ENCODE data around the gene CACNA1E. TPM values are rescaled to one million over a fixed set of nuclear protein-coding genes. Genes with fewer than 3 reads are reported as not detected.

The CACNA1E gene
- total RNA-seq, 1 experiment from 2014 or later: 0.46 TPM

DNA sequence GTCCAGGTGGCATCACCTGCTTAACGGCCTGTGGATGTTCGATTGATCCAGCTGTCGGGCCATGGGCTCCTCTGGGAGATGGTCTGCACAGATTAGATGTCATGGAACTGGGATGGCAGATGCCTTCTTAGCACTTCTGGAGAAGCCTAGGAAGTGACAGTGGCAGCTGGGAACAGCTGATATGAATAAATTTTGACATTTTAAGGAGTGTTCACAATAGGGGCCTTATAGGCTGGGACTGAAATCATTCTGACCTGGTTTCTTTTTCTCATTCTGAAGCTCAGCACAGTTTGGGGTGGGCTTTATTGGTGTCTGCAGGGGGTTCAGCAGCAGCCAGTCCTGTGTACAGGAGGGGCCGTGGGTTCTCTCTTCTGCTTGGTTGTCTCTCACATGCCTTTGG lies 175.3 kb downstream of the CACNA1E start:
- Histone ChIP-seq H2BK15ac (ENCODE audit: low read depth, low read length) (no peak overlapping the region), H3K9ac (ENCODE audit: extremely low read depth, insufficient read length, low read length) (no peak overlapping the region), H3K4ac (ENCODE audit: low read depth, low read length) (no peak overlapping the region), H3K23ac (ENCODE audit: insufficient read length, low read depth, low read length) (no peak overlapping the region), H4K8ac (replicated peaks; ENCODE audit: insufficient read length, low read depth, low read length) (no peak overlapping the region), H4K5ac (ENCODE audit: insufficient read length, low read depth, low read length) (no peak overlapping the region), H3K9me3 (ENCODE audit: control insufficient read depth, low read depth, low read length) (no peaks in the 10 kb centered on the region), H3K79me1 (ENCODE audit: insufficient read depth, low read depth, low read length, poor library complexity, severe bottlenecking) (no peaks in the 10 kb centered on the region), H4K20me1 (ENCODE audit: control insufficient read depth, insufficient read depth, insufficient read length) (no peaks in the 10 kb centered on the region), H3K4me2 (ENCODE audit: insufficient read depth, insufficient read length, low read length) (no peak overlapping the region), H3K79me2 (ENCODE audit: insufficient read depth, low read length) (no peaks in the 10 kb centered on the region), H2AK5ac (ENCODE audit: insufficient read length, low read length) (no peak overlapping the region), H2BK20ac (ENCODE audit: low read depth, low read length, poor library complexity, severe bottlenecking) (no peak overlapping the region), H2AFZ (ENCODE audit: low read length) (no peak overlapping the region), H3K27me3 (ENCODE audit: insufficient read depth, low read length) (no peaks in the 10 kb centered on the region), H4K91ac (ENCODE audit: insufficient read length, low read depth, low read length) (no peak overlapping the region), H2BK12ac (ENCODE audit: insufficient read length, low read depth, low read length) (no peak overlapping the region), H3K14ac (ENCODE audit: insufficient read depth, low read length) (no peak overlapping the region), H3K56ac (ENCODE audit: insufficient read length, low read depth, low read length) (no peak overlapping the region), H2BK120ac (ENCODE audit: low read depth, low read length, poor library complexity, severe bottlenecking) (no peak overlapping the region), H2BK5ac (ENCODE audit: insufficient read length, low read length) (no peak overlapping the region), H3K4me1 (ENCODE audit: insufficient read depth, low read length) (no peaks in the 10 kb centered on the region; the same call in 1 of the 2 replicates), H3K18ac (ENCODE audit: insufficient read length, low read depth, low read length) (no peak overlapping the region), H3K23me2 (ENCODE audit: insufficient read length, low read depth, low read length, poor library complexity, severe bottlenecking) (no peaks in the 10 kb centered on the region), H3K27ac (ENCODE audit: insufficient read length, low read depth, low read length) (no peak overlapping the region), H3T11ph (ENCODE audit: low read length) (no peak overlapping the region)
- H3K4me3 Mint-ChIP-seq: no peak overlapping the region
- no peak overlapping the region for H3K27ac Mint-ChIP-seq
- peaks cover 14 to 16% of the 10 kb centered on the region in 2 experiments for H3K4me1 Mint-ChIP-seq
- TF ChIP-seq, protein P1, sequence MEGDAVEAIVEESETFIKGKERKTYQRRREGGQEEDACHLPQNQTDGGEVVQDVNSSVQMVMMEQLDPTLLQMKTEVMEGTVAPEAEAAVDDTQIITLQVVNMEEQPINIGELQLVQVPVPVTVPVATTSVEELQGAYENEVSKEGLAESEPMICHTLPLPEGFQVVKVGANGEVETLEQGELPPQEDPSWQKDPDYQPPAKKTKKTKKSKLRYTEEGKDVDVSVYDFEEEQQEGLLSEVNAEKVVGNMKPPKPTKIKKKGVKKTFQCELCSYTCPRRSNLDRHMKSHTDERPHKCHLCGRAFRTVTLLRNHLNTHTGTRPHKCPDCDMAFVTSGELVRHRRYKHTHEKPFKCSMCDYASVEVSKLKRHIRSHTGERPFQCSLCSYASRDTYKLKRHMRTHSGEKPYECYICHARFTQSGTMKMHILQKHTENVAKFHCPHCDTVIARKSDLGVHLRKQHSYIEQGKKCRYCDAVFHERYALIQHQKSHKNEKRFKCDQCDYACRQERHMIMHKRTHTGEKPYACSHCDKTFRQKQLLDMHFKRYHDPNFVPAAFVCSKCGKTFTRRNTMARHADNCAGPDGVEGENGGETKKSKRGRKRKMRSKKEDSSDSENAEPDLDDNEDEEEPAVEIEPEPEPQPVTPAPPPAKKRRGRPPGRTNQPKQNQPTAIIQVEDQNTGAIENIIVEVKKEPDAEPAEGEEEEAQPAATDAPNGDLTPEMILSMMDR (conservative IDR thresholded peaks at IDR 0.05): no peak
- peaks cover 0 to 4% (median 0%) of the 10 kb centered on the region in 3 experiments; a peak in 3 of 7 replicates for H3K36me3 Mint-ChIP-seq (ENCODE audit: insufficient read depth in 1 of 3, low read depth in 3 of 3)
- no peak for DNase-seq
- WGBS (ENCODE audit: extremely low coverage, insufficient read length, low lambda C conversion rate): no CpG with 5 or more reads among the region's 4 CpGs
- H3K27me3 Mint-ChIP-seq (ENCODE audit: low read depth): peaks cover 10% of the 10 kb centered on the region
- peaks cover 0 to 3% of the 10 kb centered on the region in 2 experiments; a peak in 3 of 5 replicates for H3K9me3 Mint-ChIP-seq
